NCI-H146 (cell line): Measurements from ENCODE around the gene VTA1.
"Not testable (repeated sequence)": the region's sequence is repeated elsewhere in the genome, so short reads cannot be mapped to it uniquely, and the experiment has no call there.

ENCODE experiments used
- DNase-seq: peaks from one replicate; lab custom pipeline; 2025; lab: John Stamatoyannopoulos, UW

VTA1 gene

DNA sequence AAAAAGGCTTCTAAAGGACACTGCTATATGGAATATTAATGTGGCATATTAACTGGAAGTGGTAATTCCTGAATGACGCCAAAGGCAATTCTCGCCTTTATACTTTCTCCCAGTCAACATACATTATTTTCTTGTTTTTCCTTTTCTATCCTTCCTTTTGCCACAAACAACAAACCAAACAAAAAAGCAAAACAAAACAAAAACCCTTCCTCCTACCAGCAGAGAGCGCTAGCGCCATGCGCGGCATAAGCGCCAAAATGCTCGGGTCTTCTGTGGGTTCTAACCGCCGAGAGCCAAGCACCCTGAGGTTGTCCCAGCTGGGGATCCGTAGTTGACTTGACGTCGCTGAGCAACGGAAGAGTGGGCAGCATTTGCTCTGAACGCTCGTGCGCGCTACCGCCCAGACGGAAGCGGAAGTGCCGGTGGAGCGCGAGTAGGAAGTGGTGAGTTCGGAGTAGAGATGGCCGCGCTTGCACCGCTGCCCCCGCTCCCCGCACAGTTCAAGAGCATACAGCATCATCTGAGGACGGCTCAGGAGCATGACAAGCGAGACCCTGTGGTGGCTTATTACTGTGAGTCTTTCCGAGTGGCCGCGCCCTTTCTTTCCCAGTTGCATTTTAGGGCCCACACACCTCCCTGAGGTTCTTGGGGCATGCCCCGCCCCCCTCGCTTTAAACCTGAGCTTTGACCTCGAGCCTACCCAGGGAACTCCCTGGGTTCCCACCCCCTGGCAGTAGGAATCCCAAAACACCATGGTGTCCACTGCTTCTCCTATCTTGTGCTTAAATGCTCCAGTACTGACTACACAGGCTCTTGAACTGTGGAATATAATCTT lies at the start of gene VTA1, which contains the start of gene NMBR:
VTA1 (plus strand) TSS at position 436 of the 835 bp plus-strand sequence; CDS start at position 461, 25 bp downstream.
NMBR (minus strand) TSS at position 295 of the 835 bp plus-strand sequence. CDS start 58,464 bp downstream, outside the sequence.
- DNase-seq, result peak; percentile 100

DNA sequence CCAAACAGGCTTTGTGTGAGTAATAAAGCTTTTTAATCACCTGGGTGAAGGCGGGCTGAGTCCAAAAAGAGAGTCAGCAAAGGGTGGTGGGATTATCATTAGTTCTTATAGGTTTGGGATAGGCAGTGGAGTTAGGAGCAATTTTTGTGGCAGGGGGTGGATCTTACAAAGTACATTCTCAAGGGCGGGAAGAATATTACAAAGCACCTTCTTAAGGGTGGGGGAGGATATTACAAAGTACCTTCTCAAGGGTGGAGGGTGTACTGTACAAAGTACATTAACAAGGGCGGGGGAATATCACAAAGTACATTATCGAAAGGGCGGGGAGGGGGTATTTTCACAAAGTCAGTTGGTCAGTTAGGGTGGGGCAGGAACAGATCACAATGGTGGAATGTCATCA lies 42.2 kb upstream of the VTA1 start:
- DNase-seq, result not testable (repeated sequence)

GRCh38 chr6:142110820-142111219 lies 36.2 kb upstream of the VTA1 start:
- DNase-seq, result not testable (repeated sequence)

- peak; percentile 88 for DNase-seq
Observed at GRCh38 chr6:142112451-142113061, 34.5 kb upstream of the VTA1 start.

- DNase-seq, result no peak
Observed at GRCh38 chr6:142117366-142117765, 29.7 kb upstream of the VTA1 start.

- no peak for DNase-seq
Observed at GRCh38 chr6:142118328-142118727, 28.7 kb upstream of the VTA1 start.

DNA sequence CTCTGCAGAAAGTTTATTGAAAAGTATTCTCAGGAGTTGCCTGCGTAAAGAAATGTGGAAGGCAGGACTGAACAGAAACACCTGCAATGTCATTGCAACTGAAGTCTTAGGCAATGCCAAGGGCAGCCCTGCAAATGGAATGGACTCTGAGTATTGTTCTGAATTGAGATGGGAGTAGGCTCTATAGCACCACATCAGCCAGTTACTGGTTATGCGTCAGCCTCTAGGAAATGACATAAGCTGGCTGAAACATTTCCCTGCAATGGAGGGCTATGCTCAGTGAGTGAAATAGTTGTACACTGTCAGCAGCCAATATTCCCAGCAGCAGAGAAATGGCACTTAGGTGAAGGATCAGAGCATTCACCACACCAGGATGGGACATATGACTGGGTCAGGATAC lies 28.1 kb upstream of the VTA1 start:
- DNase-seq, result no peak

DNA sequence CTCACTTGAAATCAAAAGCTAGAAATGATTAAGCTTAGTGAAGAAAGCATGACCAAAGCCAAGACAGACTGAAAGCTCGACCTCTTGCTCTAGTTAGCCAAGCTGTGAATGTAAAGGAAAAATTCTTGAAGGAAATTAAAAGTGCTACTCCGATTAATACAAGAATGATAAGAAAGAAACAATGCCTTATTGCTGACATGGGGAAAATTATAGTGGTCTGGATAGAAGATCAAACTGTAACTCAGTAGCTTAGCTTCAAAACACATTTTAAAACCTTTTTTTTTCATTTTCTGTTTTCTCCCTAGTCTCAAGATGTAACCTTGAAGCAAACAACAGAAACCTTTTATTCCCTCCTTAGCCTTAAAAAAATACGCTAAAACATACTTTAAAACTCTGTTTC lies 25.7 kb upstream of the VTA1 start:
- DNase-seq, result no peak

GRCh38 chr6:142130814-142131213 lies 16.2 kb upstream of the VTA1 start:
- no peak for DNase-seq

- no peak for DNase-seq
Observed at GRCh38 chr6:142132625-142133024, 14.4 kb upstream of the VTA1 start, which contains the start of gene GJE1. Gene GJE1, plus strand, starts transcription at chr6:142132925. Its CDS starts 234 bp downstream, at chr6:142133159.

GRCh38 chr6:142138876-142139275 lies 8.2 kb upstream of the VTA1 start:
- no peak for DNase-seq

- not testable (repeated sequence) for DNase-seq
Observed at GRCh38 chr6:142141531-142141930, 5.5 kb upstream of the VTA1 start.

GRCh38 chr6:142152746-142153145 lies 5.7 kb downstream of the VTA1 start:
- DNase-seq, result no peak

GRCh38 chr6:142153196-142153595 lies 6.1 kb downstream of the VTA1 start:
- no peak for DNase-seq

- no peak for DNase-seq
Observed at GRCh38 chr6:142154336-142154735, 7.3 kb downstream of the VTA1 start.

- no peak for DNase-seq
Observed at GRCh38 chr6:142155091-142155490, 8.0 kb downstream of the VTA1 start.

DNA sequence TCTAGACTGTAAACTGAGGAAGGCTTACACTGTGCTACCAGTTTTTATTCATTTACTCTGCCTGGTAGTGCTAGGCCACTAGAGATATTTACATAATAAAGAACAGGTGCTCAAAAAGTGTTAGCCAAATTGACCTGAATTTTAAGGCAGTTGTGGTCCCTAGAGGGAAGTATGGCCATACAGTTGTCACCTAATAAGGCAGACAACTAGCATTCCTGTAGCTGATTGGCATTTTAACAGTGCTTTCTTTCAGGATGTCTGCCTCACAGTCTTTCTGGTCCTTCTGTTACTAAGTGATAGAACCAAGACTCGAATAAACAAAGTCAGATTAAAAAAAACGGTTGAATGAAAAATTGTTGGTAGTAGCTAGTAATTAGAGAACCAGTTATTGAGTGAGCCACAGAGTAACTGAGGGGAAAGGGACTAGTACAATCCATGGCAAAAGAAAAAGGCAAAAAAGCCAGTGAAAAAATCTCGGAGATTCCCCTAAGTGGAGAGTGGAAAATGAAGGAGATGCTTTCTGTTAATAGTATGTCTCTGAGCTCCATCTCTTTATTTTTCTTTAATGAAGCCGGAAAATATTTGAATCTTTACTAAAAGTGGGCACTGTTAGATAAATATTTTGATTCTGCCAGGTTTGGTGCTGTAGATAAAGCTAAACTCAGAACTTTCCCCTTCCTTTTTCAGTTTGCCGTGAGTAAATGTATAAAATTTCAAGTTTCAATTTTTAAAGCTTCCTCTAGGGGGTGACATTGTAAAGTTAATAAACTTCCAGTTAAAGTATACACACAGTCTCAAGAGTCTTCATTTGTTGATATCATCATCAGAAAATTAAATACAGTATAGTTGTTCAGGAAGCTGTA lies 9.1 kb downstream of the VTA1 start:
- DNase-seq, result peak; percentile 23

DNA sequence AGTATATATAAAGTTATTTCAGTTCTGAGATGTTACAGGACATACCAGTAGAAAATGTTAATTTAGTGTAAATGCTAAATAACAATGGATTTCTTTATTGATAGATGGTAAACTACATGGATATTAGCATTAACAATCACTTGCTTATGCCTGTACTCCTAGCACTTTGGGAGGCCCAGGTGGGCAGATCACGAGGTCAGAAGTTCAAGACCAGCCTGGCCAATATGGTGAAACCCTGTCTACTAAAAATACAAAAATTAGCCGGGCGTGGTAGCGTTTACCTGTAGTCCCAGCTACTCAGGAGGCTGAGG lies 9.7 kb downstream of the VTA1 start:
- DNase-seq, result not testable (repeated sequence)

DNA sequence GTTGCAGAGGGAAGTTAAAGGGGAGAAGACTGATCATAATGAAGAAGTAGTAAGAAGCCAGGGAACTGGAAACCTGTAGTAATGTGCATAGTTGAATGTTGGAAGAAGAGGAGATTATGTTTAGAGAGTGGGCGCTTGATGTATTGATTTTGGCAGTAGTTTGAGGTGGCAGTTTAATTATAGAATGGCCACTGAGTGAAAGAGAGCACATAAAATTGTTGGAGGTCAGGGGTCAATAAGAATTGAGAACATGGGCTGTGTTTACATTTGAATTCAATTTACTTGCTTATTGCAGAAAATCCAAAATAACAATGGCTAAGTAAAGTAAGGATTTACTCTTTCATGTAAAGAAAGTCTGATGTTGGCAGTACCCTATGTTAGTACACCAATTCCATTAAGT lies 15.7 kb downstream of the VTA1 start:
- peak; percentile 52 for DNase-seq

DNA sequence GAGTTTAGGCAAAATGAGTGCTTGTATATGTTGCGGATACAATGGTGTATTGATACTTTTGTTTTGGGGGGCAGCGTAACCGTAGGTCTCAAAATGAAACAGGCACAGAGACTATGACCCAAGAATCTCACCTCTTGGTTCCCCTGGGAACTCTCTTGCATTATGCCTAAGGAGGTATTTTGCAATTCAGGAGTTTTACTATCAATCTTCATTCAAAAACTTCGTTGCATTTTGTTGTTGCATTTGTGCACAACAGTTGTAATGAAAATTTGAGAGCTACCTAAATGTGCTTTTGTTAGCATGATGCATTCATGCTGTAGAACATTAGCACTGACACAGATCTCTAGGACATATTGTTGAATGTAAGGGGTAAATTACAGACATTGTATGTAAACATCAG lies 18.2 kb downstream of the VTA1 start:
- DNase-seq, result no peak

DNA sequence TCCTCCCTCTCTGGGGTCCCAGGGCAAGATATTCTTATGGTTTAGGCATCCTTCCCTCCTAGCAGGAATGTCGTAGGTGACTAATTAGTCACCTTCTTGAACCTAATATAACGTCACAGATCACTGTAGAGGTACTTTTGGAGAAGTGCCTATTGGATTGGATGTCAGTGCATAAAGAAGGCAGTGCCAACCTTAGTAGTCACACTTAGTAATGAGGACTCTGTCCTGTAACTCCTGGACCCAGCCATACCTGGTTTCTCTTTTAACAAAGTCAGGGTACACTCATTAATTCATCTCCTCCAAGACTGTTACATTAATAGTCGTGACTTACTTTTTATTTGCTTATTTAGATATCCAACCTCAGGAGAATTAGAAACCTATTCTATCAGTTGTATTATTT lies 20.0 kb downstream of the VTA1 start:
- no peak for DNase-seq

DNA sequence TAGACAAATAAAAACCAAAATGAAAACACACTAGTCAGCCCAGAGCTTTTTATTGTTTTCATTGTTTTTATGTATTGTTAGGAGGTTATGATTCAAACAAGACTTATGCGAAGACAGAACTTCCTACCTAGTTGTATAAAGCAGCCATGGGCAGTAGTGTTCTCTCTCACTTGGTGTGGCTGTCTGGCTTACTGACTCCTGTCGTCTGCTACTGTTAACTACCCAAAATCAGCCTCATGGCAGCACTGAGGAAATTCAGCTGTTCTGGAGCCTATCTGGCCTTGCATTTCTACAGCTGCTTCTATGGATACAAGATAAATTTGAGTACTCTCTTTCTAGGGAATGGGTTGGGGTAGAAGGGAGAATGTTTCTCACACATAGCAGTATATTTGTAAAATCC lies 20.4 kb downstream of the VTA1 start:
- no peak for DNase-seq
